HUDEP-2 (cell line): ENCODE data around the gene RNF114.
"Not testable (repeated sequence)": the region's sequence is repeated elsewhere in the genome, so short reads cannot be mapped to it uniquely, and the experiment has no call there.

Experiments used
- DNase-seq, 76 experiments: peaks; one replicate each; lab custom pipeline; 2025; ENCODE audit not compliant: unreplicated experiment in 76 of 76; lab: John Stamatoyannopoulos, UW

Gene RNF114

DNA sequence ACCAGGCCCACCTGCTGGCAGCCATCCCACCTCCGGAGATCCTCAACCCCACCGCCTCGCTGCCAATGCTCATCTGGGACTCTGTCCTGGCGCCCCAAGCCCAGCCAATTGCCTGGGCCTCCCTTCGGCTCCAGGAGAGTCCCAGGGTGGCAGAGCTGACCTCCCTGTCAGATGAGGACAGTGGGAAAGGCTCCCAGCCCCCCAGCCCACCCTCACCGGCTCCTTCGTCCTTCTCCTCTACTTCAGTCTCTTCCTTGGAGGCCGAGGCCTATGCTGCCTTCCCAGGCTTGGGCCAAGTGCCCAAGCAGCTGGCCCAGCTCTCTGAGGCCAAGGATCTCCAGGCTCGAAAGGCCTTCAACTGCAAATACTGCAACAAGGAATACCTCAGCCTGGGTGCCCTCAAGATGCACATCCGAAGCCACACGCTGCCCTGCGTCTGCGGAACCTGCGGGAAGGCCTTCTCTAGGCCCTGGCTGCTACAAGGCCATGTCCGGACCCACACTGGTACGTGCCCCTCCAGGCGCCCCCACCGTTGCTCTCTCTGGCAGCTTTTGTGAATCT is 47.7 kb downstream of the RNF114 start:
- DNase-seq, result no peak

DNA sequence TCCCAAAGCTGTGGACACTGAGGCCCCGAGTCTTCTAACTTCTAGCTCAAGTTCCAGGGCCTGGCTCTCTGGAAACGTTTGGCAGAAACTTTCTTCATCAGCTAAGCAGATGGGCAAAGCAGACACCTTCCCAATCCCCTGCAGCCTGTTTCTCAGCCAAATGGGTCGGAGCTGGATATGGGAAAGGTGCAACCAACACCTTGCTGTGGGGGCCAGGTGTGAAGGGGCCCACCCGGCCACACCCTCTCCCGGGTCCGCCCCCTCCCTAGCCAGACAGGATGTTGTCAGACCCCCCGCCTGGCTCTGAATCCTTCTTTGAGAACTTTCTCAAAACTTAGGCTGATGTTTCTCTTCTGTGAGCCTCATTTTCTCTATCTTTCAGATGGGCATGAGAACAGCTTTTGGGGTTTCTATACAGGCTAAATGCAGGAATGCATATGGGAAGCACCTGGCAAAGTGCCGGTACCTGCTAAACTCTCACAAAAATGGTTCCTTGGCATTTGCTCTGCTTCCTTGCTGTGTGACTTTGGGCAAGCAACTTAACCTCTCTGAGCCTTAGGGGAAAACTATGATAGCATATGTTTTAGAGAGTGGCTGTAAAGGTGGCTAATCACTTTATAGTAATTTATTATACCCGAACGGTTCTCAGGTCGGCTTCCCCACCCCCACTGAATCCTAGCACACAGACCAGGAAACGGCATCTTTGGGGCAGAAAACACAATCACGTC is 48.4 kb downstream of the RNF114 start:
- DNase-seq, result no peak

- no peak for DNase-seq
Measured at GRCh38 chr20:49985157-49985556, 49.0 kb downstream of the RNF114 start.

GRCh38 chr20:49985617-49986016 is 49.4 kb downstream of the RNF114 start:
- DNase-seq, result no peak

GRCh38 chr20:49986049-49986448 is 49.9 kb downstream of the RNF114 start:
- no peak for DNase-seq

- no peak for DNase-seq
Measured at GRCh38 chr20:49987015-49987867, 51.0 kb downstream of the RNF114 start.

- no peak for DNase-seq
Measured at GRCh38 chr20:49987868-49988690, 51.9 kb downstream of the RNF114 start.

GRCh38 chr20:49989234-49990065 is 53.3 kb downstream of the RNF114 start:
- no peak for DNase-seq

DNA sequence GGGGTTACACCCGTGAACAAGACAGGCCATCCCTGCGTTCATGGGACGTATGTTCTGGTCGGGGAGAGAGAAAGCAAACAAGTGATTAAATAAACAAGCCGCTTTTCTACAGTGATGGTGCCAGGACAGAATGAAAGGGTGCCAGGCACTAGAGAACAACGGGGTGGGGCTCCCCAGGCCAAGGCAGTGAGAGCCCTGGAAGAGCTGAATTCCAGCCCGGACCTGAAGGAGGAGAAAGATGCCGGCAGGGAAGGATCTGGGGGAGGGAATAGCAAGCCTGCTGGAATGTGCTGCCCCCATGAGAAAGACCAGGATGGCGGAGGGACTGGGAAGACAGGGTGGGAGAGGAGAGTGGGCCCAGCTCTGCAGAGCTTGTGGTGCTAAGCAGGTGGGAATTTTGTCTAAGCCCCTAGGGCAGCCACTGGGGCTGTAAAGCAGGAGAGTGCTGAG is 54.1 kb downstream of the RNF114 start:
- no peak for DNase-seq

- DNase-seq, result peak in 17 of 76 experiments; percentile 8 to 42 (median 20)
Measured at GRCh38 chr20:49993301-49993751, 57.1 kb downstream of the RNF114 start.

DNA sequence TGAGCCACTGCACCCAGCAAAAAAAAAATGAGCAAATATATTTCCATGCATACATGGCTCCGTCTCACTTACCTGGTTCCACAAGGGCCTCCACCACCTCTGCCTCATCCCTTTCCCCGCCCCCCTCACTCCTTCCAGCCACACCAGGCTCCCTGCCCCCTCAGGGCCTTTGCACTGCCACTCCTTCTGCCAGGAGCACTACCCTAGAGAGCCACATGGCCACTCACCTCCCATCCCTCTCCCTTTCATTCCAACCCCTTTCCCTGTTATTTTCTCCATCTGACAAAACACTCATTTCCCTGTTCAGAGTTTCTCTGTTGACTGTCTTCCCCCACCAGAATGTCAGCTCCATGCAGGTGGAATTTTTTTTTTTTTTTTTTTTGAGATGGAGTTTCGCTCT is 59.4 kb downstream of the RNF114 start:
- no peak for DNase-seq

DNA sequence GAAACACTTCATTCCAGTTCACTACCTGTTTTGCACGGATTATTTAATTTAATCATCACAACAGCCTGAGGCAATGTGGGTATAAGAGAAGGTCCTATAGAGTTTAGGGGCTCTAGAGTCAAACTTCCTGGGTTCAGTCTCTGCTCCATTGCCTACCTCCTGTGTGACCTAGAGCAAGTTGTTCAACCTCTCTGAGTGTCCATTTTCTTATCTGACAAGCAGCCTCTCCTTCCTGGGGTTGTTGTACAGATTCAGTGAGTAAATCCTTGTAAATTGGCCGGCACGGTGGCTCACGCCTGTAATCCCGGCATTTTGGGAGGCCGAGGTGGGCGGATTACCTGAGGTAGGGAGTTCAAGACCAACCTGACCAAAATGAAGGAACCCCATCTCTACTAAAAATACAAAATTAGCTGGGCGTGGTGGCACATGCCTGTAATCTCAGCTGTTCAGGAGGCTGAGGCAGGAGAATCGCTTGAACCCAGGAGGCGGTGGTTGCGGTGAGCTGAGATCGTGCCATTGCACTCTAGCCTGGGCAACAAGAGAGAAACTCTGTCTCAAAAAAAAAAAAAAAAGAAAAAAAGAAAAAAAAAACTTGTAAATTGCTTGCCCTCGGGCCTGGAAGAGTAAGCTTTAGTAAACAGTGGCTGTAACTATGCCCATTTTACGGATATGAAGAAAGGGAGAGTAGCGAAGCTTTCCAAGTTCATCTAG is 62.4 kb downstream of the RNF114 start:
- DNase-seq, result not testable (repeated sequence)

GRCh38 chr20:49999329-49999728 is 63.1 kb downstream of the RNF114 start:
- DNase-seq, result no peak

DNA sequence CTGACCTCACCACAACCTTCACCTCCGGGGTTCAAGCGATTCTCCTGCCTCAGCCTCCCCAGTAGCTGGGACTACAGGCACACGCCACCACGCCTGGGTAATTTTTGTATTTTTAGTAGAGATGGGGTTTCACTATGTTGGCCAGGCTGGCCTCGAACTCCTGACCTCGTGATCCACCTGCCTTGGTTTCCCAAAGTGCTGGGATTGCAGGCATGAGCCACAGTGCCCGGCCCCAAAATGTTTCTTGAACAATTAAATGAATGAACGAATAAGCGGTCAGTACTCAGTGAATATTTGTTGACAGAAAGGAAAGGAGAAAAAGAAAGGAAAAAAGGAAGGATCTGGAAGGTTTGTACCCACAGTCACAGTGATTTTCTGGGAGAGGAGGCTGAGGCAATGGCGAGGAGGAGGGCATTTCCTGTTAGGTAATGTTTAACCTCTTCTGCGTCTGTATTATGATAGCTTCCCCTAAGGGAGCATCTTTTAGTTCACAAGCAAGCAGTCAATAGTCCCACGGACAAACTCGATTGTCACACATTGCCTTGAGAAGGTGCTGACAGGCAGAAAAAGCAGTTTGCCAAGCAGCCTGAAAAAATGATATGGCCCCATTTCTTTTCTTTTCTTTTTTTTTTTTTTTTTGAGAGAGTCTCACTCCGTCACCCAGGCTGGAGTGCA is 64.5 kb downstream of the RNF114 start:
- DNase-seq, result not testable (repeated sequence)

GRCh38 chr20:50001784-50002311 is 65.7 kb downstream of the RNF114 start:
- DNase-seq, result no peak

- no peak for DNase-seq
Measured at GRCh38 chr20:50003253-50003656, 67.1 kb downstream of the RNF114 start.
